SK-N-SH (cell line): ENCODE data around the gene GNA15.

Source experiments
- CTCF ChIP-seq: fragments of 200-600 bp; sonication (generic); IDR thresholded peaks from 2 replicates; pipeline ENCODE4 v1.6.1; 2017; ENCODE audit warnings: antibody characterized with exemption, mild to moderate bottlenecking, moderate library complexity
- EP300 ChIP-seq, 2 experiments: IDR thresholded peaks; 2 replicates each; pipeline versions ENCODE4 v1.4.0 to v1.6.1; 2012; ENCODE audit warnings: borderline replicate concordance in 1 of 2, low read depth in 1 of 2, low read length in 1 of 2
- GATA2 ChIP-seq: sonication (generic); formaldehyde crosslinking; IDR thresholded peaks from 2 replicates; pipeline ENCODE4 v1.5.0; 2020; ENCODE audit warnings: mild to moderate bottlenecking, missing genetic modification reagents
- IRF3 ChIP-seq: fragments of 150-350 bp; IDR thresholded peaks from 2 replicates; pipeline ENCODE4 v1.6.1; 2016; ENCODE audit warnings: mild to moderate bottlenecking, low read depth, low read length
- JUND ChIP-seq: IDR thresholded peaks from 2 replicates; pipeline ENCODE4 v1.4.0; 2012
- MXI1 ChIP-seq: IDR thresholded peaks from 2 replicates; pipeline ENCODE4 v1.6.1; 2012; ENCODE audit warnings: mild to moderate bottlenecking, low read depth, low read length, improper control_type of control experiment
- RAD21 ChIP-seq: IDR thresholded peaks from 2 replicates; pipeline ENCODE4 v1.6.1; 2012; ENCODE audit warnings: mild to moderate bottlenecking, low read length
- RFX5 ChIP-seq: IDR thresholded peaks from 2 replicates; pipeline ENCODE4 v1.6.1; 2012; ENCODE audit warnings: mild to moderate bottlenecking, improper control_type of control experiment, low read length
- SMC3 ChIP-seq: IDR thresholded peaks from 2 replicates; pipeline ENCODE4 v1.6.1; 2012; ENCODE audit warnings: low read depth, low read length, improper control_type of control experiment
- TAF1 ChIP-seq: IDR thresholded peaks from 2 replicates; pipeline ENCODE4 v1.6.1; 2012; ENCODE audit warnings: low read depth, mild to moderate bottlenecking, low read length, moderate library complexity, borderline replicate concordance
- TCF12 ChIP-seq: IDR thresholded peaks from 2 replicates; pipeline ENCODE4 v1.4.0; 2012
- TEAD4 ChIP-seq: IDR thresholded peaks from 2 replicates; pipeline ENCODE4 v1.4.0; 2012; ENCODE audit warnings: mild to moderate bottlenecking, borderline replicate concordance; ENCODE audit not compliant: insufficient read depth

GRCh38 chr19:3184847-3185460, 49.1 kb downstream of the GNA15 start:
- TF ChIP-seq TAF1 = no peak
- peak; percentile 74 for TF ChIP-seq MXI1
- no peak for TF ChIP-seq RAD21
- no peak for TF ChIP-seq CTCF
- TF ChIP-seq EP300 (IDR thresholded peaks at IDR 0.05; ENCODE audit: borderline replicate concordance in 1 of 2, low read depth in 1 of 2, low read length in 1 of 2) = no peak
- TF ChIP-seq TCF12 = no peak
- TF ChIP-seq RFX5 = no peak
- TF ChIP-seq TEAD4 = no peak
- no peak for TF ChIP-seq SMC3
- TF ChIP-seq IRF3 = no peak
- no peak for TF ChIP-seq GATA2 (CRISPR knock-in tag)
- TF ChIP-seq JUND = no peak
